Activated CD8-positive, alpha-beta memory T cell treated with anti-CD3 and anti-CD28 coated beads, Interleukin-2, amount 50 U/mL, for 48 hours (primary cell): ENCODE measurements around the gene RBM7.

Experiments
- DNase-seq: peaks from one replicate; pipeline ENCODE4 v3.0.0-alpha.2; 2020

The RBM7 gene

DNA sequence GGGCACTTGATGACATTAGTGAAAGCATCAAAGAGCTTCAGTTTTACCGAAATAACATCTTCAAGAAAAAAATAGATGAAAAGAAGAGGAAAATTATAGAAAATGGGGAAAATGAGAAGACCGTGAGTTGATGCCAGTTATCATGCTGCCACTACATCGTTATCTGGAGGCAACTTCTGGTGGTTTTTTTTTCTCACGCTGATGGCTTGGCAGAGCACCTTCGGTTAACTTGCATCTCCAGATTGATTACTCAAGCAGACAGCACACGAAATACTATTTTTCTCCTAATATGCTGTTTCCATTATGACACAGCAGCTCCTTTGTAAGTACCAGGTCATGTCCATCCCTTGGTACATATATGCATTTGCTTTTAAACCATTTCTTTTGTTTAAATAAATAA is 49.4 kb downstream of the RBM7 start:
- no peak for DNase-seq

DNA sequence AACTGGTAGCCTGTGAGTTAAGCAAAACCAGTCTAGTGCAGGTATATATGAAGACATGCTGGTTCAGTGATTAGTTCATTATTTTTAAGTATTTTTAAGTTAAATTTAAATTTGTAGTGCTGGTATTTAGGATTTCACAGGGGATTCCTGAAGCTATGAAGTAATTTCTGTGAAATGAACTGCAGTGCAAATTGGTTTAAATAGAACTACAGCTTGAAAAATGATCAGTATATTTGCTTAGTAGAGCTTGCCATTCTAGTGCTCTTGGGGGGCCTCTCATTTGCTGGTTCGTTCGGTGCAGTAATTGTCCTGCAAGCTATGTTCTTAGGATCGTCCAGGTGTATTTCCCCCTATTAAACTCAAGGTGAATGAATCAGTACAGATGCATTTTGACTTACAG is 51.9 kb downstream of the RBM7 start:
- DNase-seq = no peak
